NB4 (cell line): ENCODE measurements around the gene RDH8.

Experiments
- DNase-seq: peaks from one replicate; pipeline ENCODE4 v3.0.0; 2010; ENCODE audit warnings: low read depth
- H3K4me3 ChIP-seq: one replicate; pipeline ENCODE4 v1.5.1; 2011; ENCODE audit warnings: mild to moderate bottlenecking, low read depth, low read length, moderate library complexity
- CTCF ChIP-seq: IDR thresholded peaks from one replicate; pipeline ENCODE4 v1.5.1; 2012; ENCODE audit warnings: low read depth, low read length
- MAX ChIP-seq: IDR thresholded peaks from 2 replicates; pipeline ENCODE4 v1.6.1; 2011; ENCODE audit warnings: low read depth, low read length
- MYC ChIP-seq: IDR thresholded peaks from 2 replicates; pipeline ENCODE4 v1.6.1; 2011; ENCODE audit warnings: low read depth, low read length
- POLR2A ChIP-seq: IDR thresholded peaks from 2 replicates; pipeline ENCODE4 v1.6.1; 2011; ENCODE audit warnings: mild to moderate bottlenecking; ENCODE audit not compliant: insufficient read length; ENCODE audit errors: extremely low read depth

Gene RDH8

GRCh38 chr19:9989504-9989903 is 23.8 kb upstream of the RDH8 start:
- H3K4me3 ChIP-seq: no peak overlapping the region
- no peak for DNase-seq
- TF ChIP-seq CTCF (no peak), MAX (no peak), MYC (no peak), POLR2A (no peak)

GRCh38 chr19:9991425-9992191 is 21.7 kb upstream of the RDH8 start:
- no peak for DNase-seq
- H3K4me3 ChIP-seq: no peak overlapping the region
- TF ChIP-seq MAX (no peak), MYC (no peak), CTCF (no peak), POLR2A (no peak)

- TF ChIP-seq MAX: no peak
- no peak for TF ChIP-seq POLR2A
- TF ChIP-seq MYC: no peak
- TF ChIP-seq CTCF: no peak
- H3K4me3 ChIP-seq: no peak overlapping the region
- DNase-seq: no peak
Observed at GRCh38 chr19:9995084-9995483, 18.2 kb upstream of the RDH8 start.

- DNase-seq: no peak
- TF ChIP-seq MAX (no peak), POLR2A (no peak), MYC (no peak), CTCF (no peak)
- H3K4me3 ChIP-seq: no peak overlapping the region
Observed at GRCh38 chr19:9995999-9996398, 17.3 kb upstream of the RDH8 start.

GRCh38 chr19:9996541-9996940 is 16.7 kb upstream of the RDH8 start:
- H3K4me3 ChIP-seq: no peak overlapping the region
- TF ChIP-seq POLR2A (no peak), MYC (no peak), MAX (no peak), CTCF (no peak)
- no peak for DNase-seq
